Measurements from ENCODE around the gene GDPGP1.
"Not testable (repeated sequence)": the region's sequence is repeated elsewhere in the genome, so short reads cannot be mapped to it uniquely, and the experiment has no call there.

GDPGP1 gene

GRCh38 chr15:90234096-90234988 lies at the start of gene GDPGP1:
Gene GDPGP1 (plus strand): TSS chr15:90234209. CDS start chr15:90240909, 6,700 bp downstream.
- peak; percentile 80 to 92 for DNase-seq (ENCODE audit: low read depth in 2 of 2, low spot score in 1 of 2)

- DNase-seq (ENCODE audit: low read depth in 2 of 2, low spot score in 1 of 2): peak in 1 of 2 donors; percentile 32
Measured at GRCh38 chr15:90184786-90185704, 49.0 kb upstream of the GDPGP1 start.

- no peak for DNase-seq (ENCODE audit: low read depth in 2 of 2, low spot score in 1 of 2)
Measured at GRCh38 chr15:90187257-90187868, 46.6 kb upstream of the GDPGP1 start.

- not testable (repeated sequence) for DNase-seq (ENCODE audit: low read depth in 2 of 2, low spot score in 1 of 2)
Measured at GRCh38 chr15:90188065-90188464, 45.9 kb upstream of the GDPGP1 start.

- DNase-seq (ENCODE audit: low read depth in 2 of 2, low spot score in 1 of 2): no peak
Measured at GRCh38 chr15:90188914-90189748, 44.9 kb upstream of the GDPGP1 start.

GRCh38 chr15:90189781-90190467 lies 44.1 kb upstream of the GDPGP1 start:
- DNase-seq (ENCODE audit: low read depth in 2 of 2, low spot score in 1 of 2): no peak

- no peak for DNase-seq (ENCODE audit: low read depth in 2 of 2, low spot score in 1 of 2)
Measured at GRCh38 chr15:90190606-90191343, 43.2 kb upstream of the GDPGP1 start.

GRCh38 chr15:90191344-90191687 lies 42.7 kb upstream of the GDPGP1 start:
- DNase-seq (ENCODE audit: low read depth in 2 of 2, low spot score in 1 of 2): no peak

- no peak for DNase-seq (ENCODE audit: low read depth in 2 of 2, low spot score in 1 of 2)
Measured at GRCh38 chr15:90191794-90192509, 42.1 kb upstream of the GDPGP1 start.

- DNase-seq (ENCODE audit: low read depth in 2 of 2, low spot score in 1 of 2): no peak
Measured at GRCh38 chr15:90192961-90193786, 40.8 kb upstream of the GDPGP1 start.

- DNase-seq (ENCODE audit: low read depth in 2 of 2, low spot score in 1 of 2): no peak
Measured at GRCh38 chr15:90194655-90195054, 39.4 kb upstream of the GDPGP1 start.

GRCh38 chr15:90200534-90201129 lies 33.4 kb upstream of the GDPGP1 start:
- DNase-seq (ENCODE audit: low read depth in 2 of 2, low spot score in 1 of 2): no peak

- DNase-seq (ENCODE audit: low read depth in 2 of 2, low spot score in 1 of 2): peak; percentile 32 to 40
Measured at GRCh38 chr15:90201130-90201943, 32.7 kb upstream of the GDPGP1 start, which contains the start of gene SEMA4B. Gene SEMA4B (plus strand): TSS chr15:90201330. CDS start chr15:90201579, 249 bp downstream.

GRCh38 chr15:90201944-90202375 lies 32.0 kb upstream of the GDPGP1 start:
- DNase-seq (ENCODE audit: low read depth in 2 of 2, low spot score in 1 of 2): no peak

- DNase-seq (ENCODE audit: low read depth in 2 of 2, low spot score in 1 of 2): no peak
Measured at GRCh38 chr15:90202929-90203328, 31.1 kb upstream of the GDPGP1 start.

GRCh38 chr15:90203473-90203872 lies 30.5 kb upstream of the GDPGP1 start:
- DNase-seq (ENCODE audit: low read depth in 2 of 2, low spot score in 1 of 2): no peak

Measured in stimulated activated CD8-positive, alpha-beta memory T cell treated with anti-CD3 and anti-CD28 coated beads, Interleukin-4, amount 100 ng/mL, for 1 hour (primary cell).